Loucy (cell line): ENCODE measurements around the gene SLAMF6.
"Not testable (repeated sequence)": the region's sequence is repeated elsewhere in the genome, so short reads cannot be mapped to it uniquely, and the experiment has no call there.

Experiments used
- CTCF ChIP-seq: fragments of 200-600 bp; sonication (generic); conservative IDR thresholded peaks from 2 replicates; pipeline ENCODE4 v1.5.1; 2014; ENCODE audit warnings: mild to moderate bottlenecking, antibody characterized with exemption, low read length
- EZH2phosphoT487 ChIP-seq: fragments of 200-600 bp; IDR thresholded peaks from 2 replicates; pipeline ENCODE4 v1.6.1; 2018; ENCODE audit warnings: antibody characterized with exemption, mild to moderate bottlenecking, moderate library complexity, borderline replicate concordance

GRCh38 chr1:160515908-160516307 lies 7.1 kb downstream of the SLAMF6 start:
- TF ChIP-seq CTCF, EZH2phosphoT487: not testable (repeated sequence)
